SK-N-SH (cell line): ENCODE results near the gene PFN2. TPM values are rescaled to one million over a fixed set of nuclear protein-coding genes. Genes with fewer than 3 reads are reported as not detected.

Experiments
- CTCF ChIA-PET: fragments of 300-600, 350-600 bp; formaldehyde crosslinking; extraction: SDS; loops from one replicate; lab custom pipeline; 2021; lab: Yijun Ruan, JAX
- POLR2A ChIA-PET: fragments of 350-600 bp; sonication (Branson Sonifier 250); formaldehyde crosslinking; extraction: SDS; loops from one replicate; lab custom pipeline; 2020; ENCODE audit warnings: antibody characterized with exemption, inconsistent platforms; lab: Yijun Ruan, JAX
- DNase-seq: peaks from one replicate; pipeline ENCODE4 v3.0.0; 2012
- H2AFZ ChIP-seq: fragments of 200-600 bp; sonication (generic); 2 replicates; pipeline ENCODE4 v1.8.1; 2016; ENCODE audit warnings: antibody characterized with exemption, mild to moderate bottlenecking, low read depth
- H3F3A ChIP-seq: fragments of 200-600 bp; sonication (generic); replicated peaks from 2 replicates; pipeline ENCODE3; 2016; ENCODE audit warnings: antibody characterized with exemption, mild to moderate bottlenecking; ENCODE audit not compliant: insufficient read depth
- H3K27ac ChIP-seq, 2 experiments: fragments of 200-500 bp in 1 of 2; fragments of 200-600 bp in 1 of 2; sonication (Bioruptor generic) in 1 of 2; sonication (generic), shearing (Covaris generic) in 1 of 2; 2 replicates each; pipeline versions ENCODE4 v1.5.1 to v1.6.1; 2014 to 2016; ENCODE audit warnings: low read depth in 2 of 2, inconsistent platforms in 1 of 2, low read length in 1 of 2, mild to moderate bottlenecking in 1 of 2, mixed read lengths in 1 of 2
- H3K27me3 ChIP-seq: fragments of 200-600 bp; sonication (generic), shearing (Covaris generic); 2 replicates; pipeline ENCODE4 v1.6.1; 2016; ENCODE audit warnings: mixed run types; ENCODE audit not compliant: insufficient read depth
- H3K36me3 ChIP-seq, 2 experiments: fragments of 200-500 bp in 1 of 2; fragments of 200-600 bp in 1 of 2; sonication (Bioruptor generic) in 1 of 2; sonication (generic) in 1 of 2; replicated peaks in 1 of 2; 2 replicates each; pipeline versions ENCODE3 to v1.5.1; 2014 to 2016; ENCODE audit warnings: low read length in 1 of 2, mild to moderate bottlenecking in 1 of 2; ENCODE audit not compliant: insufficient read depth in 2 of 2, control insufficient read depth in 1 of 2
- H3K4me1 ChIP-seq, 2 experiments: fragments of 200-500 bp in 1 of 2; fragments of 200-600 bp in 1 of 2; sonication (Bioruptor generic) in 1 of 2; sonication (generic), shearing (Covaris generic) in 1 of 2; 2 replicates each; pipeline versions ENCODE4 v1.5.1 to v1.6.1; 2014 to 2016; ENCODE audit warnings: low read depth in 1 of 2, low read length in 1 of 2, mixed run types in 1 of 2; ENCODE audit not compliant: insufficient read depth in 2 of 2, control insufficient read depth in 1 of 2
- H3K4me2 ChIP-seq: fragments of 200-600 bp; sonication (generic), shearing (Covaris generic); 2 replicates; pipeline ENCODE4 v1.6.1; 2017; ENCODE audit warnings: mixed run types
- H3K4me3 ChIP-seq, 2 experiments: fragments of 200-500 bp in 1 of 2; fragments of 200-600 bp in 1 of 2; sonication (Bioruptor generic) in 1 of 2; sonication (generic), shearing (Covaris generic) in 1 of 2; 2 replicates each; pipeline versions ENCODE4 v1.5.1 to v1.8.1; 2014 to 2016; ENCODE audit warnings: low read depth in 2 of 2, inconsistent platforms in 1 of 2, low read length in 1 of 2, mild to moderate bottlenecking in 1 of 2, mixed read lengths in 1 of 2, moderate library complexity in 1 of 2
- H3K79me2 ChIP-seq: fragments of 200-600 bp; sonication (generic); 2 replicates; pipeline ENCODE4 v1.8.1; 2017; ENCODE audit warnings: mild to moderate bottlenecking; ENCODE audit not compliant: insufficient read depth
- H3K9ac ChIP-seq: fragments of 200-600 bp; sonication (generic); 2 replicates; pipeline ENCODE4 v1.6.1; 2017; ENCODE audit warnings: mixed run types
- H3K9me2 ChIP-seq: fragments of 200-600 bp; sonication (generic); 2 replicates; pipeline ENCODE4 v1.6.1; 2017; ENCODE audit warnings: mixed run types
- H3K9me3 ChIP-seq: fragments of 200-600 bp; sonication (generic); 2 replicates; pipeline ENCODE4 v1.6.1; 2017; ENCODE audit warnings: mixed run types, mild to moderate bottlenecking, moderate library complexity
- H4K20me1 ChIP-seq: fragments of 200-600 bp; sonication (generic); 2 replicates; pipeline ENCODE4 v1.6.1; 2017; ENCODE audit warnings: mild to moderate bottlenecking, mixed run types; ENCODE audit not compliant: insufficient read depth
- CHD2 ChIP-seq: fragments of 150-350 bp; IDR thresholded peaks from 2 replicates; pipeline ENCODE4 v1.6.1; 2018; ENCODE audit warnings: low read length; ENCODE audit not compliant: partially characterized antibody
- ELF1 ChIP-seq: IDR thresholded peaks from 2 replicates; pipeline ENCODE4 v1.4.0; 2012
- EP300 ChIP-seq, 2 experiments: IDR thresholded peaks; 2 replicates each; pipeline versions ENCODE4 v1.4.0 to v1.6.1; 2012; ENCODE audit warnings: borderline replicate concordance in 1 of 2, low read depth in 1 of 2, low read length in 1 of 2
- FOSL2 ChIP-seq: IDR thresholded peaks from 2 replicates; pipeline ENCODE4 v1.4.0; 2012; ENCODE audit warnings: low read depth, mild to moderate bottlenecking, moderate library complexity, borderline replicate concordance
- FOXJ3 ChIP-seq: sonication (generic); formaldehyde crosslinking; IDR thresholded peaks from 2 replicates; pipeline ENCODE4 v1.5.1; 2020; ENCODE audit warnings: mild to moderate bottlenecking, missing genetic modification reagents
- FOXM1 ChIP-seq: IDR thresholded peaks from 2 replicates; pipeline ENCODE4 v1.4.0; 2012; ENCODE audit warnings: low read depth, mild to moderate bottlenecking
- IRF3 ChIP-seq: fragments of 150-350 bp; IDR thresholded peaks from 2 replicates; pipeline ENCODE4 v1.6.1; 2016; ENCODE audit warnings: mild to moderate bottlenecking, low read depth, low read length
- JUND ChIP-seq: IDR thresholded peaks from 2 replicates; pipeline ENCODE4 v1.4.0; 2012
- MAX ChIP-seq: IDR thresholded peaks from 2 replicates; pipeline ENCODE4 v1.4.0; 2012; ENCODE audit warnings: low read depth
- MEF2A ChIP-seq: IDR thresholded peaks from 2 replicates; pipeline ENCODE4 v1.4.0; 2012; ENCODE audit warnings: low read depth, borderline replicate concordance
- MXI1 ChIP-seq: IDR thresholded peaks from 2 replicates; pipeline ENCODE4 v1.6.1; 2012; ENCODE audit warnings: mild to moderate bottlenecking, low read depth, low read length, improper control_type of control experiment
- NFIC ChIP-seq: IDR thresholded peaks from 2 replicates; pipeline ENCODE4 v1.4.0; 2012; ENCODE audit warnings: borderline replicate concordance
- NRF1 ChIP-seq: IDR thresholded peaks from 2 replicates; pipeline ENCODE4 v1.6.1; 2012; ENCODE audit warnings: low read depth, mild to moderate bottlenecking, low read length
- POLR2AphosphoS5 ChIP-seq: IDR thresholded peaks from 2 replicates; pipeline ENCODE4 v1.6.1; 2012; ENCODE audit warnings: low read depth, low read length
- RCOR1 ChIP-seq: fragments of 150-350 bp; IDR thresholded peaks from 2 replicates; pipeline ENCODE4 v1.6.1; 2017; ENCODE audit warnings: antibody characterized with exemption, low read length
- REST ChIP-seq: IDR thresholded peaks from 2 replicates; pipeline ENCODE4 v1.6.1; 2012; ENCODE audit warnings: mild to moderate bottlenecking, low read depth, low read length, moderate library complexity
- RFX5 ChIP-seq: IDR thresholded peaks from 2 replicates; pipeline ENCODE4 v1.6.1; 2012; ENCODE audit warnings: mild to moderate bottlenecking, improper control_type of control experiment, low read length
- SMC3 ChIP-seq: IDR thresholded peaks from 2 replicates; pipeline ENCODE4 v1.6.1; 2012; ENCODE audit warnings: low read depth, low read length, improper control_type of control experiment
- TAF1 ChIP-seq: IDR thresholded peaks from 2 replicates; pipeline ENCODE4 v1.6.1; 2012; ENCODE audit warnings: low read depth, mild to moderate bottlenecking, low read length, moderate library complexity, borderline replicate concordance
- TCF12 ChIP-seq: IDR thresholded peaks from 2 replicates; pipeline ENCODE4 v1.4.0; 2012
- USF1 ChIP-seq: IDR thresholded peaks from 2 replicates; pipeline ENCODE4 v1.4.0; 2012; ENCODE audit warnings: low read depth, borderline replicate concordance
- WGBS: methylation state at CpG from one replicate; pipeline ENCODE4 v1.1.6; 2017; ENCODE audit warnings: low lambda C conversion rate; 5-methylcytosine and 5-hydroxymethylcytosine counted together
- polyA plus RNA-seq, 3 experiments: library from polyadenylated mRNA; depleted of rRNA; stranded (reverse); fragments of >200 nt; gene quantifications; 2 replicates each; pipeline ENCODE4 v1.2.3, GENCODE V29; 2012

PFN2 gene
- polyA plus RNA-seq, 1 of the 3 experiments (the other 2 are of a cell fraction): 594 TPM

GRCh38 chr3:149933858-149934257 lies 36.8 kb downstream of the PFN2 start:
- no peaks in the 10 kb centered on the region for H4K20me1 ChIP-seq
- peaks cover 6% of the 10 kb centered on the region for H3F3A ChIP-seq
- CTCF ChIA-PET: interaction anchor here (1.7 kb wide), 1 partner anchor 125 kb away, joined by 4 read pairs; no protein-coding TSS in a partner anchor
- no peaks in the 10 kb centered on the region for H3K4me1 ChIP-seq
- no peaks in the 10 kb centered on the region for H3K9me2 ChIP-seq
- H3K27ac ChIP-seq: no peak overlapping the region
- no peak overlapping the region for H2AFZ ChIP-seq
- no peak overlapping the region for H3K4me3 ChIP-seq
- peaks cover 0 to 50% of the 10 kb centered on the region in 2 experiments for H3K36me3 ChIP-seq
- H3K9me3 ChIP-seq: peaks cover 12% of the 10 kb centered on the region; the same call in 1 of the 2 replicates
- TF ChIP-seq FOSL2 (no peak), MEF2A (no peak), RFX5 (no peak), MXI1 (no peak)
- TF ChIP-seq, all 33 proteins: peak for 0
- Histone ChIP-seq H3K27me3 (no peaks in the 10 kb centered on the region), H3K9ac (no peak overlapping the region), H3K4me2 (no peak overlapping the region), H3K79me2 (peaks cover 9% of the 10 kb centered on the region; the same call in 1 of the 2 replicates)
- POLR2A ChIA-PET: no interaction called here
- no peak for DNase-seq

GRCh38 chr3:149933008-149933407 lies 37.7 kb downstream of the PFN2 start:
- ChIA-PET CTCF (interaction anchor here (0.6 to 1.7 kb wide), 3 partner anchors 34 to 233 kb away, joined by 3 to 4 read pairs (median 3); no protein-coding TSS in a partner anchor), POLR2A (interaction anchor here (0.6 kb wide), 1 partner anchor 636 kb away, joined by 3 read pairs; no protein-coding TSS in a partner anchor)
- Histone ChIP-seq H2AFZ (no peak overlapping the region), H3K9ac (no peak overlapping the region), H3K4me3 (no peak overlapping the region), H3F3A (peaks cover 6% of the 10 kb centered on the region), H3K9me2 (no peaks in the 10 kb centered on the region), H3K27me3 (no peaks in the 10 kb centered on the region), H3K4me2 (no peak overlapping the region), H3K36me3 (peaks cover 0 to 56% of the 10 kb centered on the region in 2 experiments), H3K4me1 (no peaks in the 10 kb centered on the region), H3K79me2 (peaks cover 9% of the 10 kb centered on the region; the same call in 1 of the 2 replicates), H3K27ac (no peak overlapping the region), H3K9me3 (peaks cover 12% of the 10 kb centered on the region; the same call in 1 of the 2 replicates), H4K20me1 (no peaks in the 10 kb centered on the region)
- no peak for TF ChIP-seq MAX
- no peak for TF ChIP-seq POLR2AphosphoS5
- no peak for TF ChIP-seq MXI1
- TF ChIP-seq NRF1: no peak
- TF ChIP-seq FOXM1: no peak
- TF ChIP-seq ELF1: no peak
- TF ChIP-seq RCOR1: no peak
- TF ChIP-seq CHD2: no peak
- no peak for TF ChIP-seq JUND
- TF ChIP-seq IRF3: no peak
- TF ChIP-seq FOXJ3: no peak
- no peak for TF ChIP-seq TCF12
- TF ChIP-seq SMC3: no peak
- no peak for TF ChIP-seq NFIC
- TF ChIP-seq REST: no peak
- TF ChIP-seq USF1: no peak
- TF ChIP-seq RFX5: no peak
- TF ChIP-seq EP300 (IDR thresholded peaks at IDR 0.05; ENCODE audit: borderline replicate concordance in 1 of 2, low read depth in 1 of 2, low read length in 1 of 2): no peak
- no peak for TF ChIP-seq TAF1
- WGBS: 100% methylated on average over 1 of the region's 1 CpG
- no peak for DNase-seq
